Pons (tissue), 1 donor: ENCODE results near the gene CTBP2.
A peak's percentile ranks its signal among the peaks of the same experiment; 100 is the strongest.
"Not testable (repeated sequence)": the region's sequence is repeated elsewhere in the genome, so short reads cannot be mapped to it uniquely, and the experiment has no call there.

ENCODE experiments used
- DNase-seq: peaks from one replicate; pipeline ENCODE4 v3.0.0-alpha.2; 2016; ENCODE audit warnings: low spot score

The CTBP2 gene

DNA sequence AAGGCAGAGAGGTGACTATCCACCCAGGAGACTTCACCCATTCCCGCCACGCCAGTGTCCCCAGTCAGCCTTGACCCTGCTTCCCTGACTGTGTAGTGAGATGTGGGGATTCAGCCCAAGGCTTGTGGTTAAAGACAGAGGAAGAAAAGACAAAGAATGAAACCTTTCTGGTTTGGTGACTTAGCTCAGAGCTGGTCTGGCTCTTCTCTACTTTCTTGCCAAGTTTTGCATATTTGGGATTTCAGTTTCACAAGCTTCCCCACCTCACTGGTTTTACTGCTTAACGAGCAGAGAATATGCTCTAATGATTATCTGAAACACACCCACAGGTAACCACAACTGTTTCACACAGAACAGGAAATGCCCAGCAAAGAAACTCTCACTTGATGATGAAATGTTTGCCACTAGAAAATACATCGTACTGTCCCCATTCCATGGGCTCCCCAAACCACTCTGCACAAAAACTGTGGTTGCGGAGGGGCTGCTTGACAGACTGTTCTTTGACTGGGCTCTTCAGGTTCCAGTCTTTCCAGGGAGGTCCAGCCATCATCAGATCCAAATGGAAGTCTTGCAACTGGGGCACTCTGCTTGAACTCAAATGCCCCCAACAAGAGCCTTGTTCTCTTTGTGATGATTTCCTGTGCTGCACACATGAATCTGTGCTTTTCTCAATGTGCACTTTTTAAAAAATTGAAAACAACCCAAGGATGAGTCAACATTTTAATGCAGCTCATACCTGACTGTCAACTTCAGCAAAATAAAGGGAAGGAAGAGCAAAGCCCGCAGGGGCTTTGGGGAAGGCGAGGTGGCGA lies 95.5 kb downstream of the CTBP2 start:
- peak; percentile 65 for DNase-seq

DNA sequence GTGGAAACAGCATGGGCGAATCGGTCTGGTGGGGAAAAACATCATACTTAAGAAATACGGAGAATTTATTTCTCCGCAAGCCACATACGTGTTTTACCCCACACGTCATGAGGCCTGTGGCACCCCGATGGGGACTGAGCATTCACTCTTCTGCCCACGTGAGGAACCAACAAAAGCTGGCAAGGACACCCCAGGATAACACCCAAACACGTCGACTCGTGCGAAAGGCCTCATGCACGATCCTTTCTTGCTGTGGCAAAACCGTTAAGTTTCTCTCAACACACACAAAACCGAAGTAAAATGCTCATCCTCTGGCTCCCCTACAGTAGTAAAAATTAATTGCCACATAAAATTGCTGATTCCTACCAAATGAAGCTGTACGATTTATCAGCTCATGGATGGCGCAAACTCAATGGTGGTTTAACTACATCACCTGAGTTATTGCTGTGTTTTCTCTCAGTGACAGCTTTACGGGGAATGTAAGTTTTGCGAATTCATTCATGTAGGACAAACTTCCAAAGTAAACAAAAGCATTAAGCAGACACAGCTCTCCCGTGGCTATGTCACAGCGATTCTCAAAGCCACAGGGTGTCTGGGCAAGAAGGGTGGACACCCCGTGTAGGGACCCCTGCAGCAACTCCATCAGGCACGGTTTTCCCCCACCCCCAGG lies 97.0 kb downstream of the CTBP2 start:
- no peak for DNase-seq

DNA sequence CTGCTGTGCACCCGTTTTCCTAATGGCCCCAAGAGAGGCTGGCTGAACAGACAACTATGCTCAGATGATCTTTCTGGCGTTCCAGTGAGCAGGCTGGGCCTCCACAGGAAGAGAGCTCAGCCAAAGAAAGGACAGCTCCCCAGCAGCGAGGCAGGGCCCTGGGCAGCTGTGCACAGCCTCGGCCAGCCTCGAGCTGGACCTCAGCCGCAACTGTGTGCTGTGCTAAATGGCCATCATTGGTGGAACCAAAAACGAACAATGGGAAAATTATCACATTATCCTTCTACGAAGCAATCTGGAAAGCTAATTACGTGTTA lies 97.5 kb downstream of the CTBP2 start:
- DNase-seq: peak; percentile 75

DNA sequence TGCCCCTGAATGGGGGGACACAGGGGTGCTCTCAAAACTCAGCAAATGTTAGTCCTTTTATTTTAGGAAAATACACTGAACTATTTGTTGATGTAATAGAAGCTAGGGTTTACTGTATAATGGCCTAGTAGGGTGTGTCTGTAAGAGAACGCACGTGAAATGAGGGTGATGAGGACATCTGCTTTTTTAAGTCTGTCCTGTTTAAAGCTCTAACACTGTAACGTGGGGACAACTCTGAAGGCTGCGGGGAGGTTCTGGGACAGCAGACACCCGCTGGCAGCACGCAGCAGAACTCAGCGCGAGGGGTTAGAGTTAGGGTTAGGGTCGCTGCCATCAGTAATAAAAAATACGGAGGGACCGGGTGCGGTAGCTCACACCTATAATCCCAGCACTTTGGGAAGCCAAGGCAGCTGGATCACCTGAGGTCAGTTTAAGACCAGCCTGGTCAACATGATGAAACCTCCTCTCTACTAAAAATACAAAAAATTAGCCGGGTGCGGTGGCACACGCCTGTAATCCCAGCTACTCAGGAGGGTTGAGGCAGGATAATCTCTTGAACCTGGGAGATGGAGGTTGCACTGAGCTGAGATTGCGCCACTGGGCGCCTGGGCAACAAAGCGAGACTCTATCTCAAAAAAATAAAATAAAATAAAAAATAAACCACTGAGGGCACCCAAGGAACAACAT lies 98.0 kb downstream of the CTBP2 start:
- DNase-seq: no peak

DNA sequence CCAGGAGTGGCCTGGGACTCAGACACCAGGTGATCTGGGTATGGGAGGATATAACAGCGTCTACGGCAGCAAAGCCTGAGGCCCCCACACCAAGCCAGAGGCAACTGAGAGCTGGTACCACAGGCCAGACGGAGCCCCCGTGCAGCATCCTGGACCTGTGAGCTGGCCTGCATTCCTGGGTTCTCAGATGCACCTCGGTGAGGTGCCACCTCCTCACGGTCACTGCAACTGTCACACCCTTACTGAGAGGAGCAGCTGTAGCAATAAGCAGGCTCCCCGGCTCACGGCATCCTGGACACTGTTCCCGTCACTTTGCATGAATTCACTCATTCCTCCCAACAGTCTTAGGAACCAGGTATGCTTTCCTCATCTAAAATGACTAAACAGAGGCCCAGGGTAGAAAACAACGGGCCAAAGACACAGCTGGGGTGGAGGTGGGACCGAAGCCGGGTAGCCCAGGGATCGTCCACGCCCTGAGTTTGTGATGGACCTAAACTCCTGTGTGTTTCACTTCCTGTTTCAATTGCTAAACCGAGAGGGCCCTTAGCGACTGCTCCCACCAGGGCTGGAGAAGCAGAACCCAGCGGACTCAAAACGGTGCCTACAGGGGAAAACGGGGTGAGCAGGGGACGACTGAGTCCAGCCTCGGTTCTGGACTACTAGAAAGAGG lies 98.7 kb downstream of the CTBP2 start:
- DNase-seq: peak; percentile 48

DNA sequence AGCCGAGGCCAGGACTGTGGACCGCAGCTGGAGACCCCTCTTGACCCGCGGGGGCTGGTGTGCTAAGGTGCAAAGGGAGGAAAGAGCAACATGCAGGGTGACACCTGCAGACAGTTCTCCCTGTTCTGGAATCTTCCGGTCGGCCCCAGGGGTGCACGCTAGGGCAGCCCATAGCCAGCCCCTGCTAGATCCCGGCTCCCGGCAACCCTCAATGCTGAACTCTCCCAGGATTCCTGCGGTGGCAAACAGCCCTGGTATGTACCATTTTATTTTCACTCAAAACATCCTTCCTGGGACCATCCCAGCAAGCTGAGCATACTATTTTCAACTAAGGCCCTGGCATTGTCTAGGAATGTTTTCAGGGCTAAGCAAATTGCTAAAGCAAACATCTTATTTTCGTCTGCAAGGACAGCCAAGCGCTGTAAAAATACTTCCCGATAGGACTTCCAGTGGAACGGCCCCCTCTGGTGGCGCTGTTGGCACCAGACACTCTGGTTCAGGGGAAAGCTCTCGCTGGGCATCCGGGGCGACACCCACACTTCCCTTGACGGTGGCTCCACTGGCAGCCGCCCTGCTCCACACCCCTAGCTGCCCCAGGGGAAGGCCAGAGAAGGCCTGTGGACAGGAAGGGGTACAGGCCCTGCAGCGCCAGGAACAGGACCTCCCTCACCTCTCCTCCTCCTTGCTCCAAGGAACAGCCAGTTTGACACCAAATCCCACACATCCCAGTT lies 99.4 kb downstream of the CTBP2 start:
- peak; percentile 91 for DNase-seq

DNA sequence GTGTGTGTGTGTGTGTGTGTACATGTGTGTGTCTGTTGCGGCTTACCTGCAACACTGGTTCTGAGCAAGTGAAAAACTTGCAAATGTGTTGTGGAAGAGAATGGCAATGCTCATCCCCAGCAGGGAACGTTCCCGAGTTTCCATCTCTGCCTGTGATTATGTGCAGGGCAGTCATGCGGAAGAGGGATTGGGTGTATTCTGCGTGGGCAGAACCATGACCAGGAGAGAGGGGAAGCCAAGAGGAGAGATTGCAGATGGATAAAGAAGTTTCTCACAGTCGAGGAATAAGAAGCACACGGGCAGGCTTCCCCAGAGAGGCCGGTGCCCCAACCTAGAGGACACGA lies 99.9 kb downstream of the CTBP2 start:
- no peak for DNase-seq

DNA sequence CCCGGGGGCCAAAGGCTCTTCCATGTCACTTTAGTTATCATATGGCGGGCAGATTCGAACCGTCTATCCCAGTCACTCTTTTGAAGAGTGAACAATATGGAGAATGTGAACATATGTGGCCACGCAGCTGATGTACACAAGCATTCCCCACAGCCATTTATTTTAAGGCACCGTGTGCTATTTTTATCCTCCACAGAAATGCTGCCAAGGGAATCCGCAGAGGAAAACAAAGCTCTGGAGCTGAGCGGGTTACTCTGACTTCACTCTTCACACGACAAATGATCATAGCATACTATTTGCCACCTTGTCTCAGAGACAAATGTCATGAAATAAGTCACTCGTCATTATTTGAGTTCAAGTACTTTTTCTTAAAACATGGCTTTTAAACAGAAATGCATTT lies 100.3 kb downstream of the CTBP2 start:
- no peak for DNase-seq

DNA sequence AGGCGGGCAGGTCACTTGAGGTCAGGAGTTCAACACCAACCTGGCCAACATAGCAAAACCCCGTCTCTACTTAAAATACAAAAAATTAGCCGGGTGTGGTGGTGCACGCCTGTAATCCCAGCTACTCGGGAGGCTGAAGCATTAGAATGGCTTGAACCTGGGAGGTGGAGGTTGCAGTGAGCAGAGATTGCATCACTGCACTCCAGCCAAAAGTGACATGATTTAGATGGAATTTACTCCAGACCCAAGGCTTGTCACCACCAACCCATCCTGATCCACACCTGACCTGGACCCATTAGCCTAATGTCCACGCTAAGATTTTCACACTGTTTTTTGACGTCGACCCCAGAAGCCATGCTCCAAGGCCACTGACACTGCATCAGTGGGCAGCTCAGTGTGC lies 101.0 kb downstream of the CTBP2 start:
- not testable (repeated sequence) for DNase-seq

DNA sequence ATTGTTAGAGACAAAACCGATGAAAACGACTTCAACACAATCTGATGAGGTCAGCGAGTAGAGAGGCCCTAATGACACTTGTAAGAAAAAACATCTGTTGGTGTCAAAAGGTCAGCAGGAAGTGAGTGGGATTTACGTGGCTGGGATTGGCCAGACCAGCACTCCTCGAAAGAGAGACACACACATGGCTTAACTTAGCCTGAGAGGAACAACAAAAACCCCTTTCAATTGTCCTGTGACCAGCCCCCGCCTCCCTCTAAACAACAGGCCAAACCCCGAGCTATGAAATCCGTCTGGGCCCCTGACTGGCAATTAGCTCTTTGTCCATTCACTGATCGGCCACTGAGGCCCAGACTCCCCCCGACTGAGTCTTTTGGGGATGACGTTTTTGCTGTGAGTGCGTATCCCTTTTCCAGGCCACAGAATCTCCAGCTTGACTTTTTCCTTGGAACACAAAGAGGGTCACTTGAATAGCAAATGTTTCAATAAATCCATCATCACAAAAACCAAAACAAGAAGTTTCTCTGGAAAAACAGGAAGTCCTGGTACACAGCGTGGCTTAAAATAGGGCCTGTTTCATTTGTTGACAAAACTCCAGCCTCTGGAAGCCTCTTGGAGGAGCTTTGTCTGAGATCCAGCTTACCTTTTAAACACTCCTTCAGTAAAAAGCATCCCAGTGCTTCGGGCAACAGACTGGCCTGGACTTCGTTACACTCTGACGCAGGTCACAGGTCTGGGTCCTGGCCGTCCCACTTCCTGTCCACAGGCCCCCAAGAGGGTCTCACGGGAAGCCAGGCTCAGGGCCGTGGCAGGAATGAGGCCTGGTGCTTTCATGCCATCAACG lies 103.0 kb downstream of the CTBP2 start:
- DNase-seq: peak; percentile 98

DNA sequence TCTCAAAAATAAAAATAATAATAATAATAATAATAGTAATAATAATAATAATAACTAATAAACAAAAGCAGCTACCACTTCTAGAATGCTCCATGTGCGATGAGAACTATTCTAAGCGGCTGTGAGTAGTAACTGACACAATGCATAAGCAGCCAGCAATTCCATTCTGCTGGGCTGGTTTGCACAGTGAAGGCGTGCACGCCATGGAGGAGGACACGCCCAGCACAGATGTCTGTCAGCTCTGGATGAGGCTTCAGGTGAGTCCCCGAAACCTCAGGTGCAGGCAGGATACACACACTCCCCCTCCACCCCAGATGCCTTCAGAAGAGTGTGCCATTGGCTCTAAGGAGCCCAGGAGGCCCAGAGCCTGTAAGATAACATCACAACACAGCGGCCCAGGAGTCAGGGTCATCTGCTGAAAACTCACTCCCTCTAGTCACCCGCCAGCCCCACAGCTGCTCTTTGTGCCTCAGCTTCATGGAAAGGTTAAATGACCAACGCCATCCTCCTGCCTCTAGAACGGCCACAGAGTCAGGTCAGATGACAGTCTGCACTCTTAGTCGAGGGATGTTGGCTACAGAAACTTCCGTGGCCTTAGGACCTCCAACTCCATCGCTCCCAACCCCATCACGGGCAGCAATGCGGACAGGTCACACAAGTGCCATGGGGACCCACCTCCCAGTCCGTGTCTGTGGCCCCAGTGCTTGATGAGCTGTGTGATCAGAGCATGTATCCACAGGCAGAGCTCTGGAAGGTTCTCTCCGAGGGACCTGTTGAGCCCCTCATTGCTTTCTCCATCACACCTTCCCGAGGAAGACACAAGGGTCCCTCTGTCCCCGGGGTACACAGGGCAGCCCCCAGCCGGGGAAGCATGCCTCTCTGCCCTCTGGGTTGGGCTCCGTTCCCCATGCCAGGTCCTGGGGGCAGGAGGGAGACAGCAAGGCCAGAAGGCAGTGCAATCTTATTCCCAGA lies 103.9 kb downstream of the CTBP2 start:
- no peak for DNase-seq

DNA sequence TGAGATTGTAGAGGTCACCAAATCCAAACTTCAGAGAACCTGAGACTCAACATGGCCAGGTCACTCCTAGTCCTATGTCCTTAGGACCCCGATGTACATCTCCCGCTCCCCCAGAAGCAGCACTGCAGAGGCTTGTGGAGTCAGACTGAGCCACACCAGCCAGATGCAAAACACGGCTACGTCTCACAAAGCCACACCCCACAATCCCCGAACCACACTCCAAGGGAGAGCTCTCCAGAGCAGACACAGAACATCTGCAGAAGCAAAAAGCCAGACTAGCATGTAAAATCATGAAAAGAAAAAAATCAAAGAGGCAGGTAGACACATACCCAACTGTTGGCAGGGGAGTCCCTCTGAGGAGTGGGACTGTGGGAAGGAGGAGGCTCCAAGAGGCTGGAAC lies 104.9 kb downstream of the CTBP2 start:
- no peak for DNase-seq

DNA sequence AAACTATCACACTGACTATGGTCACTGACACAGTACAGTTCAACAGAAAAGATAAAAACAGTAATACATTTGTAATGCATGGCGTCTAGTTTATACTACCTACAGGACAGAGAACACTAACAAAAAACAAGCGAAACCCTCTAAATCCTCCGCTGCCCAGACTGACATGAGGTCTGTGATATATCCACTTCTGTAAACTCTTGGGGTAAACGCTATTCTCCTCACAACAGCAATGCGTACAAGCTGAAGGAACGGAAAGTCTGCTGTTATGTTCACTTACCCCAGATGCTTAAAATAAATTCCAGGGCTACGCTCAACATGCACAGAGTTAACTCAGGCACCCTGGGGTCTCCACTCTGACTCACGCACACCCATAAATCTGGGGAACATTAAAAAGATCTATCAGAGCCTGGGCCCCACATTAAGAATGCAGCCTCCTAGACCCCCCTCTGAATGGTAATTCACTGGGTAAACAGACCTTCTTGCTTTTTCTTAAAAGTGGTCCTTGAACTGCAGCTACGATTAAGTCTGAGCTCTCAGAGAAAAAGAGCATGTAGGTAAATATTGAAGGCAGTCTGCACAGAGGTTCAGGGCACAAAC lies 105.6 kb downstream of the CTBP2 start:
- DNase-seq: no peak

DNA sequence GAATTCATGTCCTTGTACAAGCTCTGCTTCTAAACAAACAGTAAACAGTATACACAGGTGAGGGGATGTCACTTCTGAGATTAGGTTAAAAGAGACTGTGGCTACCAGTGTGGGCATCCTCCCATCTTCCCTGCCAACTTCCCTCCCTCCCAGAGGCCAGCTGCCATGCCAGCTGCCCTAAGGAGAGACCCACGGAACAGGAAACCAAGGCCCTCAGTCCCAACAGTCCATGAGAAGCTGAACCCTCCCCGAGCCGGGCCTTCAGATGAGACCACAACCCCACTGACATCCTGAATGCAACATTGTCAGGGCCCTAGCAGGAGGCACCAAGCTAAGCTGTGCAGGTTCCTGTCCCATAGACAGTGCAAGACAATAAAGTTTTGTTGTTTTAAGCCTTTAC lies 106.1 kb downstream of the CTBP2 start:
- no peak for DNase-seq

DNA sequence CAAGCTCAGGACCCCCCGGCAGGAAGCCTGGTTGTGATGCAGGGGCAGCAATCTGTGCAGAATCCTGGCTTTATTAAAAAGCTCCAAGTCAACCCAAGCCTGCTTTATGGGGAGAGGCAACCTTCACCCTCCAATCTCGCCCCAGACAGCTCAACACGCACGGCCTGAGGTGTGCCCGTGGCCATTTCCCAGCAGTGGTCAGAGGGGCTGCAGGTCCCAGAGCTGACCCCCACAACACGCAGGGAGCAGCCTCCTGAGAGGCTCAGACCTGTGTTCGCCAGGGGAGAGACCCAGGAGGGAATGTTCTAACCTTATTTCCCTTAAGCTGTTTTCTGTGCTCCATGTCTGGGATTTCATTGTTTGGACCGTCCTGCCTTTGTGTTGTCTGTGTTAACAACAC lies 108.2 kb downstream of the CTBP2 start:
- DNase-seq: no peak

DNA sequence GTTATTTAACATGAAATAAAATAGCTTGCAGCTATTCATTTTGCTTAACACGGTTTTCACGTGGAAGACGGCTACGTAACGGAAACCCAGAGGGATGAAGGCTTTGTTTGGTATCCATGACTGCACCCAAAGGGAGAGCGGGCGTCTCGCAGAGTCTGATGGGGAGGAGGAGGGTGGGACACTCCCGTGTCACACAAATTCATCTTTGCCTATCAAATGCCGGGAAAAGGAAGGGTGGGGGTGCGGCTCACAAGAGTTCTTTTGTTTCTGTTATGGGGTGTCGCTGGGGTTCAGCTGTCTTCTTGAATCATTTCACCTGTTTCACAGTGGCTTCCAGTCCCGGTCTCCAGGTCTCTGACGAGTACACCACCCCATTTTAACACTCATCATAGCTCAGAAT lies 110.0 kb downstream of the CTBP2 start:
- DNase-seq: no peak

DNA sequence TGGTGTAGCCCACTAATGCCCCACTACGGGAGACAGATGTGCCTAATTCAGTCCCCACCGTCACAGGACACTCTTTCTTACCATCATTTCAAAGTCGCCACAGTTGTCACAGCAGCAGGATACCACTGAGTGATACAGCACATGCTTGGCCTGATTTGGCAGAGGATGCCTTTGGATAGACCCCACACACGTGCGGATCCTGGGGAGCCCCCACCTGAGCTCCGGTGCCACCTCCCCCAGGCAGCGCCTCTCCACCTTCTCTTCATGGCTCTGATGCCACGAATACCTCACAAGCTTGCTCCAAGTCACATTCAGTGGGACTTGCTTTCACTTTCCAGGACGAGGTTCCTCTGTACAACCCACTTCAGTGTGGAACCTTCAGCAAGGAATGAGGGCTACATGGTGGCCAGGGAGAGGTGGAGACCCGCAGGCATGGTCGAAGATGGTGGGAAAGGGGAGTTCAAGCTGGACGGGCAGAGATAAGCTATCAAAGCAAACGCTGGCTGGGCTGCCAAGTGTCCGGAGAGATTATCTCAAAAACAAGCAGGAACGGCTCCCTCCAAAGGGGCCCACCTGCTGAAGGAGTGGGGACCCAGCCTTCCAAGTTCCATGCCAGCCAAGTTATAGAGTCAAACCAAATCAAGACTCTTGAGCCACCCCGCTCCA lies 111.0 kb downstream of the CTBP2 start:
- no peak for DNase-seq

DNA sequence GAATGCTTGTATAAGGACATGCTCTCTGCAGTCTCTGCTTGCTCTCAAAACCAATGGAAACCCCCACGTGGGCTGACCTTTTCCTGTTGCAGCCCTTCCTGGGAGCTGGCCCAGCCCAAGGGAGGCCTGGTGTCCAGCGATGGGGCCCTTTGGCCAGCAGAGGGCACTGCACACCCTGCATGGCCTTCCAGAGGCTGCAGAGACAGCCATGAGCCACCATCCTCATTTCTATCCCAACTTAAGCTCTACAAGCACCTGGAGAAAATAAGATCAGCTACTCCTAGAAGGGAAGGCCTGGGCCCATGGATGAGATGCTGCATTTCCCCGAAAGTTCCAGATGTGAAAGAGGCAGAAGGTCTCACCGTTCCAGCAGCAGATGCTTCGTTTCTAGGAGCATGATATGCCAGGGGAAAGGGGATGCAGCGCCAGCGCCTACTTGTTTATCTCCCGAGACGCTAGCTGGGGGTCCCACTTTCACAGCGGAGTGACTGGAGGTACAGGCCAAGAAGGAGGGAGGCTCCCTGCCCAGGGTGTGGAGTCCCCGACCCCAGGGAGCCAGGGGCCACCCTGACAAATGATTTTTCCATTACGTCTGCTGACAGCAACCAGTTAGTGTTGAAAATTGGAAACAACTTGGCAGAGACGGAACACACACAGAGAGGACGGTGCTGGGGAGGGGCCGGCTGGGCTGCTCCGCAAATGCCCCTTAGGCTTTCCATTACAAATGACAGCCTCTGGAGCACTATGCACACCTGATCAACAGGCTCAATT lies 112.1 kb downstream of the CTBP2 start:
- DNase-seq: peak; percentile 86
